HTR-8/SVneo (cell line): ENCODE measurements around the gene EID2B.

ENCODE experiments used
- DNase-seq: peaks from one replicate; pipeline ENCODE4 v3.0.0; 2011; ENCODE audit warnings: low spot score, mixed read lengths; ENCODE audit not compliant: insufficient read length
- FAIRE-seq: peaks from 2 replicates; lab custom pipeline; 2011; peaks lifted over from hg19 to GRCh38; lab: Jason Lieb, UNC

EID2B gene

DNA sequence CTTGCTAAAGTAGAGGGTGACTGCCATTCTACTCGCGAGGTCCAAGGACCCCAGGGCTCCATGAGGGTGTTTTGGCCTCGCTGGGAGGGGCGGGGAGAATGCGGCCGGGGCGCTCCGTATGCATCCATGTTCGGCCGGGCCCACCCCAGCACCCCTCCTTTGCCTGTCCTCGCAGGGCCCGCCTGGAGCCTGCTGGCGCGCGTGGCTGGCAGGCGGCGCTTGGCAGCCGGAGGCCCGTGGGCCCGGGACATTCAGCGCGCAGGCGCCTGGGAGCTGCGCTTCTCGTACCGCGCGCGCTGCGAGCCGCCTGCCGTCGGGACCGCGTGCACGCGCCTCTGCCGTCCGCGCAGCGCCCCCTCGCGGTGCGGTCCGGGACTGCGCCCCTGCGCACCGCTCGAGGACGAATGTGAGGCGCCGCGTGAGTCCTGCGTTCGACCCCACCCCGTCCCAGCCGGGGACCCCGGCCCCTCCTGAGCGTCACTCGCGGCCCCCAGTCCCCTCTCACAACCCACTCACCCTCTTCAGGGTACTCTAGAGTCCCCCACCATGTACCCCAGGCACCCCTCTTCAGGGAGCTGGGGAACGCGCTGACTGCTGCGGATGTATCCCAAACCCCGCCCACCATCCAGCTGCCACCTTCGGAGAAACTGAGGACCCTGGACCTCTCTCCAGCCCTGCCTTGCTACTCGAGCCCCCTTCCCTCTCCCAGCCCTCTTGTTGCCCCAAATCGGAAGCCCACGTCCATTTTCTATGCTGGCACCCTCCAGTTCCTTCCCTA is 29.8 kb downstream of the EID2B start:
- FAIRE-seq = no peak
- no peak for DNase-seq

DNA sequence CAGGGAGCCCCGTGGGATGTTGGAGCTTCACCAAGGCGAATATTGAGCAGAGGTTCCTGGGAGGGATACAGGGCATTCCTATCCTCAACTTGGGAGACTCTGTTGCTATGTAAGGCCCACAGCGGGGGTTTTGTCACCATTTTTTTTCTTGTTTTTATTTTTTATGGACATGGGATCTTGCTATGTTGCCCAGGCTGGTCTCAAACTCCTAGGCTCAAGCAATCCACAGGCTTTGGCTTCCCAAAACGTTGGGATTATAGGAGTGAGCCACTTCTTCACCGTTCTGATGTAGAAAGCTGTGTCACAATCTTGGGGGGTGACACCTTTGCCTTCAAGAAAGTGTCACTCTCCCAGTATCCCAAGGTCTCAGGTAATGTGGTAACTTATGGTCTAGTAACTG is 31.3 kb downstream of the EID2B start:
- FAIRE-seq (no peak), DNase-seq (no peak)

- no peak for FAIRE-seq
Observed at GRCh38 chr19:39500543-39500942, 32.1 kb downstream of the EID2B start.

GRCh38 chr19:39499932-39500331 is 32.7 kb downstream of the EID2B start:
- no peak for FAIRE-seq

More at GRCh38 chr19:39500543-39500942, 32.1 kb downstream of the EID2B start:
- no peak for DNase-seq

GRCh38 chr19:39498798-39499642 is 33.6 kb downstream of the EID2B start, which contains the start of gene DLL3:
DLL3 (plus strand) TSS chr19:39498947; CDS start chr19:39498975, 28 bp downstream.
- FAIRE-seq (no peak), DNase-seq (no peak)

More at GRCh38 chr19:39499932-39500331, 32.7 kb downstream of the EID2B start:
- DNase-seq = no peak

DNA sequence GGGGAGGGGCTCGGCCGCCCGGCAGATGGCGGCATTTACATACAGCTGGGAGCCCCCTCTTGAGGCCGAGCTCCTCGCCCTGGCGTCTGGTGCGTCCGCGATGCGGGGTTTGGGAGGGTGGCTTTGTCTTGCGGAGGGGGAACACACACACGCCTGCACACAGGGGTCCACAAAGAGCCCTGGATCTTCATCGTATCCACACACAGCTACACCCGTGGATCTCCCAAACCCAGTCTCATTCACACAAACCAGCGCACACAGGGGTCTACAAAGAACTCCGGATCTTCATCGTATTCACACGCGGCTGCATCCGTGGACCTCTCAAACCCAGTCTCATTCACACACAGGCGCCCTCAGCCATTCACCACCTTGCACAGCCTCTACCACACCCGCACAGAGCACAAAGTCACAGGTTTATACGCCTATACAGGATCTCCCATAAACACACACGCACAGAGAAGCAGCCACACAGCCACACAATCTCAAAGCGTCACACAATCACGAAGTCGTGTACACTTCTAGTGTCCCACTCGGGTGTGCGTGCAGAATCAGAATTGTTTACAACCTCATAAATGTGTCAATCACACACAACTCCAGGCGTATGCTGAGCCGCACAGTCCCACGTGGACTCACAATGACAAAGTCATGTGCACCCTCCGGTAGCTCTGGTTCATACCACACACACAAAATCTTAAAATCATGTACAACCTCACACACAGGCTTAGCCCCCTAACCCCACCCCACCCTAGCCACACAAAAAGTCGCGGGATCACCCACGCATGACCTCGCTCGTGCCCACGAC is 34.5 kb downstream of the EID2B start:
- FAIRE-seq (peak; percentile 80), DNase-seq (peak; percentile 54)

DNA sequence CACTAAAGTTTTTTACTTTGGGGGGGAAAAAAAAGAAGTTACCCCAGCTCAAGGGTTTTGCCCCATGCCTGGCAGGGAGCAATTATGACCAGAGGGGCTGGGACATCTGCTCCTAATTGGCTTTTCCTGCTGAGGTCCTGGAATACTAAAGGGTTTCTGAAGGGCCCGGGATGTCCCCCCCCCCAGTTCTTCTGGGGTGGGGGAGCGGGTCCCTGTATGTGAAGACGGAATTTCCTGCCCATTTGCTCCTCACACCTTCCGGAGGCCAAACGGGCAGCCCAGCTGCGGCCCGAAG is 35.0 kb downstream of the EID2B start:
- DNase-seq (no peak), FAIRE-seq (no peak)

DNA sequence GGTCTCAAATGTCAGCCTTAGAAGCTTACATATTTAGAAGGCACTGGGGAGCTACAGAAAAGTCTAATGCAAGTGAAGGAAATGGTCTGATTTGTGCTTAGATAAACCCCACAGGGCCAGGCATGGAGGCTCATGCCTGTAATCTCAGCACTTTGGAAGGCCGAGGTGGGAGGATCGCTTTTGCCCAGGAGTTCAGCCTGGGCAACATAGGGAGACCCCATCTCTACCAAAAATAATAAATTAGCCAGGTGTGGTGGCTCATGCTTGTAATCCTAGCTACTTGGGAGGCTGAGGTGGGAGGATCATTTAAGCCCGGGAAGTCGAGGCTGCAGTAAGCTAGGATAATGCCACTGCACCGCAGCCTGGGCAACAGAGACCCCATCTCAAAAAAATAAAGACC is 36.6 kb downstream of the EID2B start:
- FAIRE-seq (no peak), DNase-seq (no peak)

DNA sequence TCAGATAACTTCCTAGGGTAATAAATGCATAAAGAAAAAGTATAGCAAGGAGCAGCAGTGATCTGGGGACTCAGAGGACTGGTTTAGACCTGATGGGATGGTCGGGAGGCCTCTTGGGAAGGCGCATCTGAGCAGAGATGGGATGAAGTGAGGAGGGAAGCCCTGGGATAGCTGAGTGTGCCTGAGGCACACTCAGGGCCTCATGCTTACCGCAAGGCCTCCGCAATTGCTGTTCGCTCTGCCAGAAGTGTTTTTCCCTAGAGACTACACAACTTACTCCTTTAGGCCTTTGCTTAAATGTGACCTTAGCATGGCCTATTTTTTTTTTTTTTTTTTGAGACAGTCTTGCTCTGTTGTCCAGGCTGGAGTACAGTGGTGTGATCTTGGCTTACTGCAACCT is 38.0 kb downstream of the EID2B start:
- FAIRE-seq = no peak

DNA sequence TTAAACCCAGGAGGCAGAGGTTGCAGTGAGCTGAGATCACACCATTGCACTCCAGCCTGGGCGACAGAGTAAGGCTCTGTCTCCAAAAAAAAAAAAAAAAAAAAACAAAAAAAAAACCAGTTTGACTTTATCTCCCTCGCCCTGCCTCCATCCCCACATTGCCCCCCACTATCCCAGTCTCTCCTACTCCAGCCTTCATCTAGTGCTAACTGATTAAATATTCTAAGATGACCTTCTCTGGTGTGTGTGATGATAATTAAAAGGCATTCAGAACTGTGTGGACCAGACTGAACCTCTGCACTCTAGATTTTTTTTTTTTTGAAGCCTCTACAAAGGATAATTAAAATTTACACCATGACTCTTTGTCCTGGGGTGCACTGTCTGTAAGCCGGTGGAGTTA is 39.9 kb downstream of the EID2B start:
- DNase-seq (no peak), FAIRE-seq (no peak)

More for the DNA sequence above, 38.0 kb downstream of the EID2B start:
- no peak for DNase-seq

GRCh38 chr19:39492225-39492624 is 40.4 kb downstream of the EID2B start:
- no peak for DNase-seq
- FAIRE-seq = no peak

GRCh38 chr19:39489756-39490155 is 42.9 kb downstream of the EID2B start:
- DNase-seq (no peak), FAIRE-seq (no peak)

DNA sequence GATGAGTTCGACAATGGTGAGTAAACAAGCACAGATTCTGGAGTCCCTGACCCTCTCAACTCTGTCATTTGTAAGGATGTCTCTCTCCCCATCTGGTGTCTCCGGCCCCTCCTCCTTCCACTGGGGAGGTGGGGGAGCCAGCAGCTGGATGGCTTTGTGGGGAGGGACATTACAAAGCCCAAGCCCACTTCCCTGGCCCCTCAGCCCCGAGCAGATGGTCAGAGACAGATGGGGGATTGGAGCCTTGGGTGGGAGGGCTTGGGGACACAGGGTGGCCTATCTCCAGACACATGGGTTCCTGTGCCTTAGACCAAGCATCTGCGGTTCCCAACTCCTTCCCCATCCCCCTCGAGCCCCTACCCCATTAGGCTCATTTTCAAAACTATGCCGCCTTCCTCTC is 49.5 kb downstream of the EID2B start:
- no peak for FAIRE-seq

GRCh38 chr19:39481676-39482075 is 51.0 kb downstream of the EID2B start:
- FAIRE-seq = no peak
- no peak for DNase-seq

More for the DNA sequence above, 49.5 kb downstream of the EID2B start:
- no peak for DNase-seq

DNA sequence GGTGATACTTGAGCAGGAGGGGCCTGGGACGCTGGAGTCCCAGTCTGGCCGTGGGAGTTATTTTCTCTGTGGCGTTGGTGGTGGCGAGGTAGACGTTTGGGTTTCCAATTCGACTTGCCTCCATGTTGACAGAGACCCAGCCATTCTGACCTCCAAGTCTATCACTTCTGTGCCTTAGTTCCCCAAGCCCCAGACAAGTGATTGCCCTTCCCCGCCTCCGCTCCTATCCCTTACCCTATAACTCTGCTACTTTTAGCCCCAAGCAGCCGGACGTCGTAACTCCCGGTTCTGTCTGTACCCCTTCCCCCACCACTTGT is 51.5 kb downstream of the EID2B start:
- FAIRE-seq (no peak), DNase-seq (no peak)
